Esophagus muscularis mucosa (tissue), 4 donors: ENCODE measurements around the gene GTF2H1.

Source experiments
- EP300 ChIP-seq: sonication (generic); formaldehyde crosslinking; IDR thresholded peaks from one replicate; pipeline ENCODE4 v1.6.1; 2017; ENCODE audit warnings: antibody characterized with exemption
- POLR2A ChIP-seq: fragments of 450-650 bp; IDR thresholded peaks from one replicate; pipeline ENCODE4 v1.6.1; 2017; ENCODE audit warnings: antibody characterized with exemption, moderate library complexity, mild to moderate bottlenecking, low read depth
- POLR2AphosphoS5 ChIP-seq, 2 donors: sonication (generic); formaldehyde crosslinking; IDR thresholded peaks; one replicate each; pipeline ENCODE4 v1.6.1; 2017; ENCODE audit warnings: antibody characterized with exemption in 2 of 2
- TF ChIP-seq, protein P1 (sequence below), 3 experiments: fragments of 200-600 bp in 2 of 3; fragments of 450-650 bp in 1 of 3; sonication (generic) in 2 of 3; IDR thresholded peaks; one replicate each; pipeline ENCODE4 v1.5.1; 2017 to 2019; ENCODE audit warnings: antibody characterized with exemption in 3 of 3, mild to moderate bottlenecking in 2 of 3, moderate library complexity in 1 of 3

- TF ChIP-seq, protein P1, sequence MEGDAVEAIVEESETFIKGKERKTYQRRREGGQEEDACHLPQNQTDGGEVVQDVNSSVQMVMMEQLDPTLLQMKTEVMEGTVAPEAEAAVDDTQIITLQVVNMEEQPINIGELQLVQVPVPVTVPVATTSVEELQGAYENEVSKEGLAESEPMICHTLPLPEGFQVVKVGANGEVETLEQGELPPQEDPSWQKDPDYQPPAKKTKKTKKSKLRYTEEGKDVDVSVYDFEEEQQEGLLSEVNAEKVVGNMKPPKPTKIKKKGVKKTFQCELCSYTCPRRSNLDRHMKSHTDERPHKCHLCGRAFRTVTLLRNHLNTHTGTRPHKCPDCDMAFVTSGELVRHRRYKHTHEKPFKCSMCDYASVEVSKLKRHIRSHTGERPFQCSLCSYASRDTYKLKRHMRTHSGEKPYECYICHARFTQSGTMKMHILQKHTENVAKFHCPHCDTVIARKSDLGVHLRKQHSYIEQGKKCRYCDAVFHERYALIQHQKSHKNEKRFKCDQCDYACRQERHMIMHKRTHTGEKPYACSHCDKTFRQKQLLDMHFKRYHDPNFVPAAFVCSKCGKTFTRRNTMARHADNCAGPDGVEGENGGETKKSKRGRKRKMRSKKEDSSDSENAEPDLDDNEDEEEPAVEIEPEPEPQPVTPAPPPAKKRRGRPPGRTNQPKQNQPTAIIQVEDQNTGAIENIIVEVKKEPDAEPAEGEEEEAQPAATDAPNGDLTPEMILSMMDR (IDR thresholded peaks at IDR 0.05) = no peak
- TF ChIP-seq POLR2A (no peak), EP300 (no peak), POLR2AphosphoS5 (IDR thresholded peaks at IDR 0.05) (no peak)
These were observed 2.0 kb downstream of the GTF2H1 start for GRCh38 chr11:18324381-18324780.
